ENCODE data around the gene COL23A1.

COL23A1 gene

DNA sequence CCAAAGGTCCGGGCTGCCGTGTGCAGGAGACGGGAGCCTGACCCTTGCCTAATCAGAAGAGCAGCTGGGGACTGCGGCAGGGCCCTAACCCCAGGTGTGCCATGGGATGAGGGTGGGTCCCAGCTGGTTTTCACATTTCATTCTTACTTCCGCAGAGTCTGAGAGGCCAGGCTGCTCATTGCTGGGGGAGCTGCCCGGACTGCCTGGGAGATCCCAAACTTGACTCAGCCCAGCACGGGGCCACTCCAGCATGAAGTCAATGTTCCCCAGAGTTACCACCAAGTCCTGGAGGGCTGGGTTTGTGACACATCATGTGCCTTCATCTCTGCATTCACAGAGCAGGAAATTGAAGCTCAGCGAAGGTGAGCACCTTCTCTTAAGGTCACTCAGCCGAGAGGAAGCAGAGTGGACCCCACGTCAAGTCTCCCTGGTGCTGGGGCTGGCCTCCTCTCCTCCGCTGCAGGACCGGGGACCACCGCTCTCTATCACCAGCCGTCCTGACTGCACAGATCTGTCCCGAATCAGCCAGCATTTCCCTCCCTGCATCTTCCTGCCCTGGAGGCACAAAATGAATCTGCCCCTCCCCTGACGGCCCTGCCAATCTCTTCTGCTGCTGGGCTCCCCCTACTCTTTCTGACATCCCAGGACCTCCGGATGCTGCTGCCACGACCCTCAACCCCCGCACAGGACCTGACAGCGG, 303.0 kb downstream of the COL23A1 start:
- TF ChIP-seq, protein P1, sequence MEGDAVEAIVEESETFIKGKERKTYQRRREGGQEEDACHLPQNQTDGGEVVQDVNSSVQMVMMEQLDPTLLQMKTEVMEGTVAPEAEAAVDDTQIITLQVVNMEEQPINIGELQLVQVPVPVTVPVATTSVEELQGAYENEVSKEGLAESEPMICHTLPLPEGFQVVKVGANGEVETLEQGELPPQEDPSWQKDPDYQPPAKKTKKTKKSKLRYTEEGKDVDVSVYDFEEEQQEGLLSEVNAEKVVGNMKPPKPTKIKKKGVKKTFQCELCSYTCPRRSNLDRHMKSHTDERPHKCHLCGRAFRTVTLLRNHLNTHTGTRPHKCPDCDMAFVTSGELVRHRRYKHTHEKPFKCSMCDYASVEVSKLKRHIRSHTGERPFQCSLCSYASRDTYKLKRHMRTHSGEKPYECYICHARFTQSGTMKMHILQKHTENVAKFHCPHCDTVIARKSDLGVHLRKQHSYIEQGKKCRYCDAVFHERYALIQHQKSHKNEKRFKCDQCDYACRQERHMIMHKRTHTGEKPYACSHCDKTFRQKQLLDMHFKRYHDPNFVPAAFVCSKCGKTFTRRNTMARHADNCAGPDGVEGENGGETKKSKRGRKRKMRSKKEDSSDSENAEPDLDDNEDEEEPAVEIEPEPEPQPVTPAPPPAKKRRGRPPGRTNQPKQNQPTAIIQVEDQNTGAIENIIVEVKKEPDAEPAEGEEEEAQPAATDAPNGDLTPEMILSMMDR (IDR thresholded peaks at IDR 0.05; ENCODE audit: insufficient read depth, low read depth, low read length, missing control alignments): no peak
- H3K4me3 ChIP-seq (ENCODE audit: low read length): no peak overlapping the region
- DNase-seq (ENCODE audit: low read depth): no peak

DNA sequence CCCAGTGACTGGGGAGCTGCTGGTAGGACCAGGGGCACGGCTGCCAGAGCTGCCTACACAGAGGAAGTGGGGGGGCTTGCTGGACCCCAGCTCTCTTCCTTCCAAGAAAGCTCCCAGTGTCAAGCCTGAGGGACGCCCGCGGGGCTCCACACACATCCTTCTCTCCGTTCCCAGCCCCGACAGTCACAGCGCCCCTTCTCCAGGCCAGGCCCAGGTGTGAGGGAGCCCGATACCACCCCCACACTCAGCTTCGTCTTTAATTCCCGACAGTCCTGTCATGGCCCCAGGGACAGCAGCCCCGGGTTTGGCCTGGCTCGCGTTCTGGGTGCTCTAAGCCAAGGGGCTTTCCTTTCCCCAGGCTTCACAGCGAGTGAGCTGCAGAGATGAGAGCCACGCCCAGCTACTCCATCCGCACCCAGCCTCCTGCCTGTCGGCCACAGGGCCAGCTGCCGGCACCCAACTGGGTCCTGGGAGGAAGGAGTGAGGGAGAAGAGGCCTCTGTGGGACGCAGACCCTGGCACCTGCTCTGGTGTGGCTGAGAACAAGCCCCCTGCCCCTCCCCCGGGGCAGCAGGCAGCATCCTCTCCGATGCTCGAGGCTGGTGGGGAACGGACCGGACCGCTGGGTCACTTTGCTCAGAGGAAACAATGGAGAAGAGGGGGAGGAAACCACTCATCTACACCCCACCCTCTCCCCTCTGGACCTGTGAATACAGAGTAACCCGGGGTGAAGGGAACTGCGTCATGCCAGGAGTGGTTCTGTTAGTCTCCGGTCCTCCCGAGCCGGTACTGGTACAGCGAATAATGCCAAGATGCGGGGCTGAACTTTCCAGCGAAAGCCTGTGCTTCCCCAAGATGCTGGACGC, 303.7 kb downstream of the COL23A1 start:
- no peak overlapping the region for H3K4me3 ChIP-seq (ENCODE audit: low read length)
- DNase-seq (ENCODE audit: low read depth): no peak
- TF ChIP-seq, protein P1 (IDR thresholded peaks at IDR 0.05; ENCODE audit: insufficient read depth, low read depth, low read length, missing control alignments): no peak

DNA sequence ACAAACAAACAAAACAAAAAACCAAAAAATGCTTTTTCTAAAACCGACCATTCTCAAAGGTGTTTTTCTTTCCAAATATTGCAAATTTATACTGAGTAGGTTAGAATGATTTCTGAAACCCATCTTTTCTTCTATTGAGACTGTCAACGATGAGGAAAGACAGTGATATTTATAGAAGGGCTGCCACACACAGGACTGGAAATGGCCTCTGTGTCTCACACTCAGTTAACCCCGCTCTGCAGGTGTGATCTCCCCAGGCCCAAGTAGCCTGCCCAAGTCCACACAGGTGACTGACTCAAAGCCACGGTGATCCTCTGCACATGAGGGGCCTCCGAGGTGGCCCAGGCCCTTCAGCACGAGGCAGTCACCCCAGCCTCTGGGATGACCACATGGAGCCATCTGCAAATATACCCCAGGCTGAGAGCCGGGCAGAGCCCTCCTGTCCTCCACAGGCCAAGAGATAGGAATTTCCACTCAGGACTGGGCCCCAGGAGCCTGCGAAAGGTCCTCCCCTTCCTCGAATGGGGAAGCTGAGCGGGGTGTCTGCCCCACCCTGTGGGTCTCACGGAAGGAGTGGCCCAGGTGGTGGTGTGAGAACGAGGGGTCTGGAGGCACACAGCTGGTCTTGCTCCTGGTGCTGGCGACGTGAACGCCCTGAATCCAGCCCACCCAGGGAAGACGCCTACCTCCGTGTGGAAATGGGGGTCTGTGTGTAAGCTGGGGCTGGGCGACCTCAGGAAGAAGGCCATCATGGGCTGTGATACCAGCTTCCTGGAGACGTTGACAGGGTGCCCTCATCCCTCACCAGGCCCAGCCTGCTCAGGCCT, 304.6 kb downstream of the COL23A1 start:
- TF ChIP-seq, protein P1 (IDR thresholded peaks at IDR 0.05; ENCODE audit: insufficient read depth, low read depth, low read length, missing control alignments): no peak
- no peak for DNase-seq (ENCODE audit: low read depth)
- H3K4me3 ChIP-seq (ENCODE audit: low read length): no peak overlapping the region

DNA sequence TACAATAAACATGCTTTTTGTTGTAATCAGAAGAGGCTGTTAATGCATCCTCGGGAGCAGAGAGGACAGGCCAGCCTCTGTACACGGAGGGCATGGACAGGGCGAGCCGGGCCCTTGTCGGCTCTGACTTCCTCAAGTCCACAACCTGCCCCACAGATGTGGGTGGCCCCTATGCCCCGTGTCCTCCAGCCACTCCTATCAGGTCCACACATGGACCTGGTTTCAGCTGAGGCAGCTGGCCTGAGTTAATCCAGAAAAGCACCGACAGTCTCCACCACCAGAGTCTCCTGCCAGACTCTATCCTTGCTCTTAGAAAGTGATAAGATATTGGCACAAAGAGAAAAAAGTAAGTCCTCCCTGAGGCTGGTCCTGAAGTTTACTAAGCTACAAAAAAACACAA, 305.2 kb downstream of the COL23A1 start:
- DNase-seq (ENCODE audit: low read depth): no peak
- H3K4me3 ChIP-seq (ENCODE audit: low read length): no peak overlapping the region
- TF ChIP-seq, protein P1 (IDR thresholded peaks at IDR 0.05; ENCODE audit: insufficient read depth, low read depth, low read length, missing control alignments): no peak

DNA sequence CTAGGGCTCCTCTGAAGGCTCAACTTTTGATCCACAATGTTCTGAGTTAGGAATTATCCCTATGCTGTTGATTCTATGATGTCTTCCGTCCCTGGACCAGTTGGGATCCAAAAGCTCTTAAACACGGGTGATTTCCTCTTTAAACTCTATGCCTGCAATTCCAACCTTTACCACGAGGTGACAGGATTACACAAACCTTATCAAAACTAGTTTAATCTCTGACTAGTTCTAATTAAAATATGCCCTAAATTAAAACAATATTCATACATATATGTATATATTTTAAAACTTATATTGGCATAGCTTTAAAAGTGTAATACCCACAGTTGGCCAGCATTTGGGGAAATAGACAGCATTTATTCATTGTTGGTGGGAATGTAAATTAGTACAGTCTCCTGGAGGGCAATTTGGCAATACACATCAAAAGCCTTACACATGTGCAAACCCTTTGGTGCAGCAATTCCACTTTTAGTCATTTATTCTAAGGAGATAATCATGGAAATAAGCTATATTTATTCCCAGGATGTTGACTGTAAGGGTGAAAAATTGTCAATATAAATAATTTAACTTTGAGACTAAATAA, 306.0 kb downstream of the COL23A1 start:
- H3K4me3 ChIP-seq (ENCODE audit: low read length): no peak overlapping the region
- TF ChIP-seq, protein P1 (IDR thresholded peaks at IDR 0.05; ENCODE audit: insufficient read depth, low read depth, low read length, missing control alignments): peak; percentile 55
- DNase-seq (ENCODE audit: low read depth): peak; percentile 13

DNA sequence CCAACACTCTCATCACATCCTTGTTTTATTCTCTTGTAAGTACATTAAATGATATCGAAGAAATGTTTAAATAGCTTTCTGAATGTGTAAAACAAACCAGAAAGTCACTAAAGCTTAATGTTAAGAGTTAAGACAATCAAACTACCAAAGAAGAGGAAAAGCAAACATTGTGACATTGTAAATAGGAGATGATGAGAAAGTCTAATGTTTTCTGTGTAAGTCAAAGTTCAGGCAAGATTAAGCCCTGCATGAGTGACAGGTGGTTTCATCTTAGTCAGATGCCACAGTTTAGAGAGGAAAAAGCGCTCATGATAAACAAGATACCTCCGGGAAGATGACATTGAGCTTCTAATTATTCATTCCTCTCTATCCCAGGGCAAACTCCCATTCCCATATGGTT, 306.7 kb downstream of the COL23A1 start:
- TF ChIP-seq, protein P1 (IDR thresholded peaks at IDR 0.05; ENCODE audit: insufficient read depth, low read depth, low read length, missing control alignments): no peak

More for the DNA sequence above, 306.7 kb downstream of the COL23A1 start:
- no peak for DNase-seq (ENCODE audit: low read depth)
- no peak overlapping the region for H3K4me3 ChIP-seq (ENCODE audit: low read length)

All from epithelial cell of esophagus (primary cell).